Measurements from ENCODE around the gene OCRL.

Gene OCRL

DNA sequence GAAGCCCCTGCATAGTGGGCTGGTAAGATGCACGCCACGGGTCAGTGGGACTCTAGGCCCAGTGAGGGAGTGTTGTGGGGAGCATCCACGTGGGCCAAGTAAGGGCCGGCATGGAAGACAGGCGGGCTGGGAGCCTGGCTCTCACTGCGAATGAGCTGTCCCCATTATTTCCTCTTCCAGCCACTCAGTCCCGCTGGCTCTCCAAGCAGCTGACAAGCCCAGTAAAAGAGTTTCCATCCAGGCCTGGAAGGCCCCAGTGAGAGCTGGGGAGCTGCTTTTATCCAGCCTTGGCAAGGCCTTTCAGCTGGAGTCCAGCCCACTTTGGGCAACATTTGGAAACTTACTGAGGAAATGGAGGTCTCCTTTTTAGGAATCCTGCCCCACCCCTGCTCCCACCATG lies 89.8 kb downstream of the OCRL start:
- H3K27me3 ChIP-seq (ENCODE audit: insufficient read depth, low read depth, severe bottlenecking) = peaks cover 3% of the 10 kb centered on the region
- TF ChIP-seq, protein P1, sequence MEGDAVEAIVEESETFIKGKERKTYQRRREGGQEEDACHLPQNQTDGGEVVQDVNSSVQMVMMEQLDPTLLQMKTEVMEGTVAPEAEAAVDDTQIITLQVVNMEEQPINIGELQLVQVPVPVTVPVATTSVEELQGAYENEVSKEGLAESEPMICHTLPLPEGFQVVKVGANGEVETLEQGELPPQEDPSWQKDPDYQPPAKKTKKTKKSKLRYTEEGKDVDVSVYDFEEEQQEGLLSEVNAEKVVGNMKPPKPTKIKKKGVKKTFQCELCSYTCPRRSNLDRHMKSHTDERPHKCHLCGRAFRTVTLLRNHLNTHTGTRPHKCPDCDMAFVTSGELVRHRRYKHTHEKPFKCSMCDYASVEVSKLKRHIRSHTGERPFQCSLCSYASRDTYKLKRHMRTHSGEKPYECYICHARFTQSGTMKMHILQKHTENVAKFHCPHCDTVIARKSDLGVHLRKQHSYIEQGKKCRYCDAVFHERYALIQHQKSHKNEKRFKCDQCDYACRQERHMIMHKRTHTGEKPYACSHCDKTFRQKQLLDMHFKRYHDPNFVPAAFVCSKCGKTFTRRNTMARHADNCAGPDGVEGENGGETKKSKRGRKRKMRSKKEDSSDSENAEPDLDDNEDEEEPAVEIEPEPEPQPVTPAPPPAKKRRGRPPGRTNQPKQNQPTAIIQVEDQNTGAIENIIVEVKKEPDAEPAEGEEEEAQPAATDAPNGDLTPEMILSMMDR (IDR thresholded peaks at IDR 0.05; ENCODE audit: low read depth, low read length) = no peak
- H3K9me3 ChIP-seq (ENCODE audit: severe bottlenecking) = no peaks in the 10 kb centered on the region
- H3K27ac ChIP-seq = no peak overlapping the region
- H3K36me3 ChIP-seq = no peaks in the 10 kb centered on the region
- no peak overlapping the region for H3K4me3 ChIP-seq (ENCODE audit: low read depth, low read length)
- no peak for DNase-seq

- no peak overlapping the region for H3K27ac ChIP-seq
- H3K36me3 ChIP-seq = no peaks in the 10 kb centered on the region
- H3K9me3 ChIP-seq (ENCODE audit: severe bottlenecking) = no peaks in the 10 kb centered on the region
- H3K4me3 ChIP-seq (ENCODE audit: low read depth, low read length) = no peak overlapping the region
- no peak for DNase-seq
- TF ChIP-seq, protein P1 (IDR thresholded peaks at IDR 0.05; ENCODE audit: low read depth, low read length) = no peak
- peaks cover 3% of the 10 kb centered on the region for H3K27me3 ChIP-seq (ENCODE audit: insufficient read depth, low read depth, severe bottlenecking)
Observed at GRCh38 chrX:129631849-129632248, 91.8 kb downstream of the OCRL start.

DNA sequence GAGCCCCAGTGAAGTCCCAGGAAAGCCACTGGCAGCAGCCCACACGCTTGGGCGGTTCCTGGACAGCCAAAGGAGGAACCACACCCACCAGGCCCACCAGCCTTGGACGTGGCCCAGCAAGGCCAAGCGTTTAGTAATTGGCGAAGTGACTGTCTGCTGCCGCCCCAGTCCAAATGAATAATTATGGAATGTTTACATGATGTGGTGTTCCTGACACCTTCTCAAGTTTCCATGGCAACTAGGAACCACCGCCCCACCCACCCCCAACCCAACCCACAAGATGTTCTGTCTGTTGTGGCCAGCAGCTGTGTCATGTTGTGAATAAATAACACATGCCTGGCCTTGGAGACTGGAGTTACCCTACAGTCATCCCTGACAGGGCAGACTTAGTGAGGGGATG lies 92.4 kb downstream of the OCRL start:
- TF ChIP-seq, protein P1 (IDR thresholded peaks at IDR 0.05; ENCODE audit: low read depth, low read length) = no peak
- Histone ChIP-seq H3K27ac (no peak overlapping the region), H3K27me3 (ENCODE audit: insufficient read depth, low read depth, severe bottlenecking) (peaks cover 3% of the 10 kb centered on the region), H3K36me3 (no peaks in the 10 kb centered on the region), H3K9me3 (ENCODE audit: severe bottlenecking) (no peaks in the 10 kb centered on the region), H3K4me3 (ENCODE audit: low read depth, low read length) (no peak overlapping the region)
- no peak for DNase-seq

DNA sequence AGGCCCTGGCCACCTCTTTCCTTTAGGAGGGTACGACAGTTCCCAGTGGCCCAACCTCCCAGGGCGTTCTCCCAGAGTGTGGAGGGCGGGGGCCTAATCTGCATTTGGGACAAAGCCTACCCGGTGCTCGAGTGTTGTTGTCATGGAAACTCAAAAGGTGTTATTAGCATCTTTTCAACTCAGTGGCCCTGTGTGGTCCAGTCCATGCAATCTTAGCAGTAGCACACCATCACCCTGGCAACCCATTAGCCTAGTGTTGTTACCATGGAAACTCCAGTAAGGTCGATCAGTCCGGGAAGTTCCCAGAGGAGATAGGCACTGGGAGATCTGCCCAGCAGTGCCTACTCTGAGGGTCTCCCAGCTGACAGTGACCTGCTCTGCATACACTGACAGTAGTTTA lies 94.5 kb downstream of the OCRL start:
- Histone ChIP-seq H3K9me3 (ENCODE audit: severe bottlenecking) (no peaks in the 10 kb centered on the region), H3K4me3 (ENCODE audit: low read depth, low read length) (no peak overlapping the region), H3K27me3 (ENCODE audit: insufficient read depth, low read depth, severe bottlenecking) (peaks cover 6% of the 10 kb centered on the region), H3K36me3 (no peaks in the 10 kb centered on the region), H3K27ac (no peak overlapping the region)
- TF ChIP-seq, protein P1 (IDR thresholded peaks at IDR 0.05; ENCODE audit: low read depth, low read length) = no peak
- DNase-seq = no peak

- Histone ChIP-seq H3K4me3 (ENCODE audit: low read depth, low read length) (no peak overlapping the region), H3K27me3 (ENCODE audit: insufficient read depth, low read depth, severe bottlenecking) (peaks cover 3% of the 10 kb centered on the region), H3K36me3 (no peaks in the 10 kb centered on the region), H3K9me3 (ENCODE audit: severe bottlenecking) (no peaks in the 10 kb centered on the region), H3K27ac (no peak overlapping the region)
- no peak for DNase-seq
- TF ChIP-seq, protein P1 (IDR thresholded peaks at IDR 0.05; ENCODE audit: low read depth, low read length) = no peak
Observed at GRCh38 chrX:129636175-129636681, 96.2 kb downstream of the OCRL start.
